Measurements from ENCODE around the gene CYP2S1. TPM values are rescaled to one million over a fixed set of nuclear protein-coding genes. Genes with fewer than 3 reads are reported as not detected.

Gene CYP2S1
- total RNA-seq, 2 experiments from 2014 or later: 0.78 to 0.82 TPM

DNA sequence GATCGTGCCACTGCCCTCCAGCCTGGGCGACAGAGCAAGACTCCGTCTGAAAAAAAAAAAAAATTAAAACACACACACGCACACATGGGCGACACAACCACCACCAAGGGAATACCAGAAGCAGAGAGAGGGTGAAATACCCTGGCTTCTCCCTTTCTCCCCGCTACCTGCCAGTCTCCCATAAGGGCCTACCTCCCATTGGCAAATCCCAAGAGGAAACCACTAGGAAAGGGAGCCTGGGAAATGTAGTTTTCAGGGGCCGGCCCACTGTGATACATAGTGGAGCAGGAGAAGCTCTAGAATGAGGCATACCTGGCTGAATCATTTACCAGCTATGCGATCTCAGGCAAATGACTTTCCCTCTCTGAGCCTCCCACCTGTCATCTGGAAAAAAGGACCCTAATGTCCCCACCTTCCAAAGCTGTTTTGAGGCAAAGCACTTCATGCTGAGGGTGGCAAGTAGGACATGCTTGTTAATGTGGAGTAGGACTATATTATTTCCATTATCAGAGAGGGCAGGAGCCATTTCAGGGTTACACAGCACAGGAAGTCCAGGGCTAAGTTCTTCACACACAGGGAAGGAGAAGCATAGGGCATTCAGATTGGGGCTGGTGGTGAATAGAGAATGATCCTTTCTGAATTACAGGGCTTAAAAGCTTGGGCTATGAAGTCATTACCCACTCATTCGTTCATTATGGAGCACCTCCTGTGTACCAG is 56.8 kb downstream of the CYP2S1 start:
- Mint-ChIP-seq H3K27ac (no peak overlapping the region), H3K27me3 (peaks cover 4% of the 10 kb centered on the region), H3K4me1 (ENCODE audit: low read depth) (no peaks in the 10 kb centered on the region), H3K4me3 (no peak overlapping the region), H3K9me3 (no peaks in the 10 kb centered on the region), H3K36me3 (ENCODE audit: low read depth) (no peaks in the 10 kb centered on the region)
- TF ChIP-seq CTCF (IDR thresholded peaks at IDR 0.05): no peak
- H3K36me3 ChIP-seq (ENCODE audit: insufficient read depth, low read length): no peaks in the 10 kb centered on the region
- no peaks in the 10 kb centered on the region for H3K9me3 ChIP-seq (ENCODE audit: control insufficient read depth in 1 of 2, insufficient read depth in 1 of 2, low read length in 2 of 2)
- no peak for ATAC-seq (ENCODE audit: poor library complexity)
- no peak for DNase-seq
- no peak overlapping the region for H3K27ac ChIP-seq (ENCODE audit: low read depth in 1 of 2, low read length in 2 of 2)
- ChIA-PET POLR2A (no interaction called here), CTCF (interaction anchor here (0.7 kb wide), 1 partner anchor 103 kb away, joined by 5 read pairs; no protein-coding TSS in a partner anchor)
- no peak overlapping the region for H3K4me3 ChIP-seq (ENCODE audit: low read length)
- H3K27me3 ChIP-seq (ENCODE audit: control insufficient read depth in 1 of 2, insufficient read depth in 2 of 2, low read length in 2 of 2): no peaks in the 10 kb centered on the region
- intact Hi-C loops (cut with DNase I, micrococcal nuclease): no loop called here
- H3K4me1 ChIP-seq (ENCODE audit: insufficient read depth, low read length): no peaks in the 10 kb centered on the region

DNA sequence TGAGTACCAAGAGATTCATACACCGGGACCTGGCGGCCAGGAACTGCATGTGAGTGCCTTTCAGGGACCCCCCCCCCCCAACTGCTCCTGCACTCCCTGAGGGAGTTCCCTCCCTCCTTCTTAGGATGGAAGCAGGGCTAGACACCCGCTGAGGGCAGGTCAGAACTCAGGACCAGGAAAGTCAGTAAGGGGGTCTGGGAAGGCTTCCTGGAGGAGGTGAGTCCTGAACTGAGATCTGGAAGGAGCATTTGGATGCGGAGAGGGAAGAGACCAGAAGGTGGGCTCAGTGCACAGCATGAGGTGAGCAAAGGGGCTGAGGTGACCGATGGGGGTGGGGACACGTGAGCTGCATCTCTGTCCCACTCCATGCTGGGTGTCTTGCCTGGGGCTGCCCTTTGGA is 60.6 kb downstream of the CYP2S1 start:
- Histone ChIP-seq H3K9me3 (ENCODE audit: control insufficient read depth in 1 of 2, insufficient read depth in 1 of 2, low read length in 2 of 2) (no peaks in the 10 kb centered on the region), H3K27me3 (ENCODE audit: control insufficient read depth in 1 of 2, insufficient read depth in 2 of 2, low read length in 2 of 2) (no peaks in the 10 kb centered on the region), H3K4me3 (ENCODE audit: low read length) (no peak overlapping the region), H3K27ac (ENCODE audit: low read depth in 1 of 2, low read length in 2 of 2) (no peak overlapping the region), H3K4me1 (ENCODE audit: insufficient read depth, low read length) (no peaks in the 10 kb centered on the region), H3K36me3 (ENCODE audit: insufficient read depth, low read length) (no peaks in the 10 kb centered on the region)
- Mint-ChIP-seq H3K27ac (no peak overlapping the region), H3K36me3 (ENCODE audit: low read depth) (no peaks in the 10 kb centered on the region), H3K9me3 (no peaks in the 10 kb centered on the region), H3K4me1 (ENCODE audit: low read depth) (no peaks in the 10 kb centered on the region), H3K27me3 (peaks cover 4% of the 10 kb centered on the region), H3K4me3 (no peak overlapping the region)
- ChIA-PET POLR2A (interaction anchor here (1.0 kb wide), 1 partner anchor 11 kb away, joined by 3 read pairs; the partner anchor contains the start of gene HNRNPUL1), CTCF (interaction anchor here (0.7 kb wide), 1 partner anchor 193 kb away, joined by 3 read pairs; no protein-coding TSS in a partner anchor)
- intact Hi-C loops (cut with DNase I, micrococcal nuclease): no loop called here
- no peak for TF ChIP-seq CTCF (IDR thresholded peaks at IDR 0.05)
- no peak for DNase-seq
- no peak for ATAC-seq (ENCODE audit: poor library complexity)

GRCh38 chr19:41255171-41255570 is 62.2 kb downstream of the CYP2S1 start:
- Histone ChIP-seq H3K36me3 (ENCODE audit: insufficient read depth, low read length) (no peaks in the 10 kb centered on the region), H3K4me3 (ENCODE audit: low read length) (no peak overlapping the region), H3K9me3 (ENCODE audit: control insufficient read depth in 1 of 2, insufficient read depth in 1 of 2, low read length in 2 of 2) (peaks cover 0 to 5% of the 10 kb centered on the region in 2 experiments), H3K4me1 (ENCODE audit: insufficient read depth, low read length) (no peaks in the 10 kb centered on the region), H3K27me3 (ENCODE audit: control insufficient read depth in 1 of 2, insufficient read depth in 2 of 2, low read length in 2 of 2) (no peaks in the 10 kb centered on the region), H3K27ac (ENCODE audit: low read depth in 1 of 2, low read length in 2 of 2) (no peak overlapping the region)
- Mint-ChIP-seq H3K4me1 (ENCODE audit: low read depth) (no peaks in the 10 kb centered on the region), H3K27me3 (peaks cover 4% of the 10 kb centered on the region), H3K9me3 (no peaks in the 10 kb centered on the region), H3K4me3 (no peak overlapping the region), H3K36me3 (ENCODE audit: low read depth) (no peaks in the 10 kb centered on the region), H3K27ac (no peak overlapping the region)
- DNase-seq (no peak), ATAC-seq (ENCODE audit: poor library complexity) (no peak)
- intact Hi-C loops (cut with DNase I, micrococcal nuclease): no loop called here
- TF ChIP-seq CTCF (IDR thresholded peaks at IDR 0.05): no peak
- POLR2A ChIA-PET: interaction anchor here (0.6 kb wide), 1 partner anchor 9 kb away, joined by 3 read pairs; the partner anchor contains the start of gene HNRNPUL1
- CTCF ChIA-PET: no interaction called here

Other genes with a start within 250 kb of the CYP2S1 start
- gene CYP2B6, start 201.9 kb upstream of the CYP2S1 start, total RNA-seq: not detected
- gene CYP2A13, start 104.8 kb upstream of the CYP2S1 start, total RNA-seq: not detected
- gene CYP2F1, start 78.8 kb upstream of the CYP2S1 start, total RNA-seq: under 1 TPM; 0.47 to 0.96 TPM
- under 1 TPM; 0.30 to 0.42 TPM for gene AXL, start 26.0 kb downstream of the CYP2S1 start, total RNA-seq
- gene HNRNPUL1, start 71.2 kb downstream of the CYP2S1 start, total RNA-seq: 100 to 1,000 TPM; 367 to 388 TPM
- gene CCDC97, start 117.0 kb downstream of the CYP2S1 start, total RNA-seq: 10 to 100 TPM; 27.3 to 29.7 TPM
- gene TGFB1, start 160.7 kb downstream of the CYP2S1 start, total RNA-seq: 100 to 1,000 TPM; 406 to 416 TPM
- gene B9D2, start 170.9 kb downstream of the CYP2S1 start, total RNA-seq: 10 to 100 TPM; 21.1 to 26.8 TPM
- gene TMEM91, start 183.3 kb downstream of the CYP2S1 start, total RNA-seq: 1 to 10 TPM; 6.8 to 7.7 TPM
- gene EXOSC5, start 204.1 kb downstream of the CYP2S1 start, total RNA-seq: 1 to 10 TPM; 6.5 to 7.5 TPM
- gene BCKDHA, start 204.6 kb downstream of the CYP2S1 start, total RNA-seq: 10 to 100 TPM; 12.2 to 13.1 TPM
- gene B3GNT8, start 234.2 kb downstream of the CYP2S1 start, total RNA-seq: 1 to 10 TPM in 1 of 2 experiments, under 1 TPM in 1; 0.58 to 1.2 TPM
- gene DMAC2, start 246.7 kb downstream of the CYP2S1 start, total RNA-seq: 10 to 100 TPM; 21.6 to 25.7 TPM
- gene ERICH4, start 249.9 kb downstream of the CYP2S1 start, total RNA-seq: not detected